ENCODE results near the gene DNAH10. TPM values are rescaled to one million over a fixed set of nuclear protein-coding genes. Genes with fewer than 3 reads are reported as not detected.

DNAH10 gene
- total and polyA plus RNA-seq, 2 of the 13 experiments (the other 11 are each of a cell fraction or from before 2014, with no cell fraction given), result 0.01 to 0.02 TPM

DNA sequence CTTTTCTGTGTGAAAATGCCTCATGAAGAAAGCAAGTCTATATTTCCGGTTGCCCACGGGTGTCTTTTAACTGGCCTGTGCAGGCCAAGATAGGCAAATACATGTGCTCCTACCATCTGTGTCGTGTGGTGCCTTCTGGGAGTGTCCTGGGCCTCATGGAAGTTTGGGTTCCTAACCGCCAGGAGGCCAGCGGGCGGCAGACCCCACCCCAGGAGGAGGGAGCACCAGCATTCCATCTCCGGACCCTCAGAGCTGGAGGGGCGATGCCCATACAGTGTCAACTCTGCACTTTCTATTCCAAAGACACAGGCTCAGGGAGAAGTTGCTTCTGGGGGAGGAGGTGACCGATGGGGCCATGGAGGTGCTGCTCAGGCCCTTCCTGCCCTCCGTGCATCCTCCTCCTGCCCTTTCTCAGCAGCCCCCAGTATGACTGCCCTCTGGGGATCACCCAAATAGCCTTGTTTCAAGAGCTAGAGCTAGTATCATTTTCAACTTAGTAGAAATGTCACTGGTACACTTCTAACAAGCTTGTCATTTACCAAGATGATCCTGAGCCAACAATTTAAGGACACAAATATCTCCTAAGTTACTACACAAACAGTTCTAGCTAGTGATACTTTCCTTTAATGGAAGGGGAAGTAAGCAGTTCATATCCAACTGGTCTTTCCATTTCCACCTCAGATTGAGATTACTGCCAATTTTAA is 192.7 kb downstream of the DNAH10 start:
- intact Hi-C loops (cut with micrococcal nuclease; ENCODE audit: unreplicated experiment), result no loop called here
- CTCF ChIA-PET (ENCODE audit: low intra/inter-chr PET ratio, low total read pairs), result no interaction called here
- in situ Hi-C loops (cut with HindIII; ENCODE audit: extremely low pct_ligation_motif_present, low pct_unique_long_range_greater_than_20kb), result no loop called here
- H3K27me3 ChIP-seq (ENCODE audit: control insufficient read depth in 1 of 2, insufficient read depth in 2 of 2, low read length in 2 of 2), result no peaks in the 10 kb centered on the region
- TF ChIP-seq PAXIP1 (CRISPR knock-in tag; conservative IDR thresholded peaks at IDR 0.05) (no peak), ZNF616 (CRISPR knock-in tag; IDR thresholded peaks at IDR 0.05; ENCODE audit: low read depth) (no peak), MYC (CRISPR knock-in tag; IDR thresholded peaks at IDR 0.05; ENCODE audit: borderline replicate concordance) (no peak), TEAD3 (CRISPR knock-in tag; optimal IDR thresholded peaks at IDR 0.05; ENCODE audit: borderline replicate concordance) (no peak), REPIN1 (CRISPR knock-in tag; IDR thresholded peaks at IDR 0.05; ENCODE audit: borderline replicate concordance, low read depth) (no peak), NCOA1 (CRISPR knock-in tag; IDR thresholded peaks at IDR 0.05) (no peak), GTF3A (CRISPR knock-in tag; conservative IDR thresholded peaks at IDR 0.05) (no peak), U2AF1 (optimal IDR thresholded peaks at IDR 0.05; ENCODE audit: low read depth, low read length) (no peak), GLI4 (CRISPR knock-in tag; IDR thresholded peaks at IDR 0.05; ENCODE audit: borderline replicate concordance) (no peak), ZNF556 (CRISPR knock-in tag; IDR thresholded peaks at IDR 0.05; ENCODE audit: borderline replicate concordance) (no peak), AGO1 (IDR thresholded peaks at IDR 0.05; ENCODE audit: low read depth, low read length, poor library complexity, severe bottlenecking) (no peak), IKZF1 (IDR thresholded peaks at IDR 0.05) (no peak), ZNF350 (CRISPR knock-in tag; IDR thresholded peaks at IDR 0.05; ENCODE audit: borderline replicate concordance, low read depth) (no peak)
- TF ChIP-seq, protein P1, sequence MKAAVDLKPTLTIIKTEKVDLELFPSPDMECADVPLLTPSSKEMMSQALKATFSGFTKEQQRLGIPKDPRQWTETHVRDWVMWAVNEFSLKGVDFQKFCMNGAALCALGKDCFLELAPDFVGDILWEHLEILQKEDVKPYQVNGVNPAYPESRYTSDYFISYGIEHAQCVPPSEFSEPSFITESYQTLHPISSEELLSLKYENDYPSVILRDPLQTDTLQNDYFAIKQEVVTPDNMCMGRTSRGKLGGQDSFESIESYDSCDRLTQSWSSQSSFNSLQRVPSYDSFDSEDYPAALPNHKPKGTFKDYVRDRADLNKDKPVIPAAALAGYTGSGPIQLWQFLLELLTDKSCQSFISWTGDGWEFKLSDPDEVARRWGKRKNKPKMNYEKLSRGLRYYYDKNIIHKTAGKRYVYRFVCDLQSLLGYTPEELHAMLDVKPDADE (CRISPR knock-in tag; IDR thresholded peaks at IDR 0.05), result no peak
- ATAC-seq (no peak), DNase-seq (ENCODE audit: low spot score) (no peak), FAIRE-seq (no peak)
- 77% methylated on average over 6 of the region's 10 CpGs for WGBS (ENCODE audit: low lambda C conversion rate)
- BruUV-seq (replicated peaks), result no TSS peak
- H3K9ac ChIP-seq (ENCODE audit: insufficient read depth, low read depth, low read length), result no peak overlapping the region
- no peak overlapping the region for H2AFZ ChIP-seq (ENCODE audit: low read length)
- H3K27ac ChIP-seq (ENCODE audit: extremely low read length, insufficient read depth, low read length), result no peak overlapping the region
- H3K4me3 ChIP-seq (replicated peaks in 1 of 3; ENCODE audit: insufficient read depth in 1 of 3, low read depth in 2 of 3, low read length in 3 of 3), result no peak overlapping the region
- H3K36me3 ChIP-seq (replicated peaks in 1 of 2; ENCODE audit: control insufficient read depth in 1 of 2, insufficient read depth in 2 of 2, low read length in 2 of 2), result no peaks in the 10 kb centered on the region
- no peak overlapping the region for H3K4me2 ChIP-seq (ENCODE audit: low read depth, low read length)
- no peaks in the 10 kb centered on the region for H4K20me1 ChIP-seq (ENCODE audit: insufficient read depth, low read length)
- no peaks in the 10 kb centered on the region for H3K79me2 ChIP-seq (ENCODE audit: insufficient read depth, low read length)
- POLR2A ChIA-PET, result no interaction called here
- peaks cover 21% of the 10 kb centered on the region for H3K4me1 ChIP-seq (ENCODE audit: insufficient read depth, low read length)
- H3K9me3 ChIP-seq (ENCODE audit: low read length), result no peaks in the 10 kb centered on the region
